Keratinocyte (primary cell): ENCODE results near the gene SLC6A8. TPM values are rescaled to one million over a fixed set of nuclear protein-coding genes. Genes with fewer than 3 reads are reported as not detected.

ENCODE experiments used
- DNase-seq: peaks from one replicate; pipeline ENCODE4 v3.0.0-alpha.2; 2011; ENCODE audit warnings: low read depth, missing footprints, low spot score
- FAIRE-seq: peaks from 2 replicates; lab custom pipeline; 2011; peaks lifted over from hg19 to GRCh38; lab: Jason Lieb, UNC
- H2AFZ ChIP-seq: 2 replicates; pipeline ENCODE4 v1.6.0; 2012; ENCODE audit warnings: low read length, control low read depth, inconsistent platforms; ENCODE audit not compliant: control insufficient read depth
- H3K27ac ChIP-seq: 2 replicates; pipeline ENCODE4 v1.5.1; 2011; ENCODE audit warnings: low read length; ENCODE audit not compliant: control insufficient read depth, insufficient read depth
- H3K27me3 ChIP-seq: 3 replicates; pipeline ENCODE4 v1.6.0; 2011; ENCODE audit warnings: low read length; ENCODE audit not compliant: control insufficient read depth, insufficient read depth; ENCODE audit errors: extremely low read depth
- H3K36me3 ChIP-seq, 2 experiments: 2 replicates in 1 of 2; 3 replicates in 1 of 2; pipeline ENCODE4 v1.5.1; 2011; ENCODE audit warnings: low read length in 2 of 2, mild to moderate bottlenecking in 1 of 2; ENCODE audit not compliant: control insufficient read depth in 2 of 2, insufficient read depth in 2 of 2; ENCODE audit errors: extremely low read depth in 1 of 2
- H3K4me1 ChIP-seq: 3 replicates; pipeline ENCODE4 v1.5.1; 2011; ENCODE audit warnings: low read length; ENCODE audit not compliant: control insufficient read depth, insufficient read depth; ENCODE audit errors: extremely low read depth
- H3K4me2 ChIP-seq: 3 replicates; pipeline ENCODE4 v1.6.0; 2011; ENCODE audit warnings: low read depth, low read length; ENCODE audit not compliant: control insufficient read depth, insufficient read depth; ENCODE audit errors: extremely low read depth
- H3K4me3 ChIP-seq, 3 experiments: fragments of 200-600 bp in 1 of 3; sonication (generic) in 1 of 3; 2 replicates in 2 of 3; 3 replicates in 1 of 3; pipeline ENCODE4 v1.5.1; 2011 to 2016; ENCODE audit warnings: low read length in 3 of 3, mild to moderate bottlenecking in 3 of 3, control low read depth in 2 of 3, inconsistent platforms in 1 of 3, low read depth in 1 of 3, mixed read lengths in 1 of 3, mixed run types in 1 of 3, moderate library complexity in 1 of 3; ENCODE audit not compliant: control insufficient read depth in 2 of 3, insufficient read depth in 2 of 3; ENCODE audit errors: extremely low read depth in 1 of 3
- H3K79me2 ChIP-seq: 2 replicates; pipeline ENCODE4 v1.6.0; 2012; ENCODE audit warnings: low read length; ENCODE audit not compliant: control insufficient read depth, insufficient read depth
- H3K9ac ChIP-seq: 3 replicates; pipeline ENCODE4 v1.6.0; 2011; ENCODE audit warnings: low read length; ENCODE audit not compliant: control insufficient read depth, insufficient read depth; ENCODE audit errors: extremely low read depth
- H3K9me1 ChIP-seq: 3 replicates; pipeline ENCODE4 v1.6.0; 2011; ENCODE audit warnings: low read length; ENCODE audit not compliant: control insufficient read depth, insufficient read depth; ENCODE audit errors: extremely low read depth
- H3K9me3 ChIP-seq: 2 replicates; pipeline ENCODE4 v1.5.1; 2012; ENCODE audit warnings: low read depth, low read length; ENCODE audit not compliant: control insufficient read depth
- H4K20me1 ChIP-seq: 3 replicates; pipeline ENCODE4 v1.6.0; 2011; ENCODE audit warnings: low read length; ENCODE audit not compliant: control insufficient read depth, insufficient read depth; ENCODE audit errors: extremely low read depth
- EZH2 ChIP-seq: IDR thresholded peaks from one replicate; pipeline ENCODE4 v1.6.1; 2012; ENCODE audit warnings: inconsistent platforms, mild to moderate bottlenecking, low read length, moderate library complexity
- dilution Hi-C: fragments of 300-500 bp; cut with MboI; formaldehyde crosslinking; loops from one replicate; pipeline ENCODE4 v1.7.0; 2020; ENCODE audit warnings: low sequenced_read_pairs; ENCODE audit not compliant: extremely low pct_ligation_motif_present
- polyA plus RNA-seq, 5 experiments: library from polyadenylated mRNA; depleted of rRNA in 3 of 5; stranded (reverse) in 3 of 5; stranded (forward) in 1 of 5; unstranded in 1 of 5; fragments of >200 nt; gene quantifications; 1 replicate in 1 of 5; 2 replicates in 3 of 5; 3 replicates in 1 of 5; pipeline versions ENCODE4 v1.2.1 to v1.2.3, GENCODE V29; 2011 to 2012; ENCODE audit warnings: missing spikeins in 2 of 5, low read depth in 1 of 5, low replicate concordance in 1 of 5
- TF ChIP-seq, protein P1 (sequence below), 3 experiments: IDR thresholded peaks in 1 of 3; conservative IDR thresholded peaks in 1 of 3; optimal IDR thresholded peaks in 1 of 3; 2 replicates in 2 of 3; 3 replicates in 1 of 3; pipeline versions ENCODE3 to v1.5.1; 2011; ENCODE audit warnings: low read length in 3 of 3, mild to moderate bottlenecking in 3 of 3, moderate library complexity in 2 of 3, control low read depth in 1 of 3, inconsistent platforms in 1 of 3; ENCODE audit not compliant: insufficient read depth in 2 of 3; ENCODE audit errors: extremely low read depth in 1 of 3

The SLC6A8 gene
- polyA plus RNA-seq, 1 donor (not counting 4 experiments of a cell fraction or from before 2014, with no cell fraction given) = 33.6 TPM

DNA sequence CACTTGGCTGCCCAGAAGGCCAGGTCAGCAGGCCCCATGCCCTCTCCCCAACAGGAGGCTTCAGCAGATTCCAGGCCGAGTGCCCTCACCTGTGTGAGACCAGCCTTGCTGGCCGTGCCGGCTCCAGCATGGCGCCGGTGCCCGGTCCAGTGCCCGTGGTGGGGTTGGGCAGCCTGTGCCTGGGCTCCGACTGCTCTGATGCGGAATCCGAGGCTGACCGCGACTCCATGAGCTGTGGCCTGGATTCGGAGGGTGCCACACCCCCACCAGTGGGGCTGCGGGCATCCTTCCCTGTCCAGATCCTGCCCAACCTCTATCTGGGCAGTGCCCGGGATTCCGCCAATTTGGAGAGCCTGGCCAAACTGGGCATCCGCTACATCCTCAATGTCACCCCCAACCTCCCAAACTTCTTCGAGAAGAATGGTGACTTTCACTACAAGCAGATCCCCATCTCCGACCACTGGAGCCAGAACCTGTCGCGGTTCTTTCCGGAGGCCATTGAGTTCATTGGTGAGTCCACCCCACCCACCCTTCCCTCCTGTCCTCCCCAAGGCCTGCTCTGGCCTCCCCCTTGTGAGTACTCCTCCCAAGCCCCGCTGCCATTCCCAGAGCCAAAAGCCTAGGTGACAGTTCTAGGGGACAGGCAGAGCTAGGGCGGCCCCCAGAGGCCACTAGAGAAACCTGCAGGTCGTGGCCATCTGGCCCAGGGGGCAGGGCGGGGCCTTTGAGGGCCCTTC, 38.4 kb upstream of the SLC6A8 start:
- H3K27me3 ChIP-seq = peaks cover 33% of the 10 kb centered on the region
- TF ChIP-seq EZH2 = no peak
- TF ChIP-seq, protein P1, sequence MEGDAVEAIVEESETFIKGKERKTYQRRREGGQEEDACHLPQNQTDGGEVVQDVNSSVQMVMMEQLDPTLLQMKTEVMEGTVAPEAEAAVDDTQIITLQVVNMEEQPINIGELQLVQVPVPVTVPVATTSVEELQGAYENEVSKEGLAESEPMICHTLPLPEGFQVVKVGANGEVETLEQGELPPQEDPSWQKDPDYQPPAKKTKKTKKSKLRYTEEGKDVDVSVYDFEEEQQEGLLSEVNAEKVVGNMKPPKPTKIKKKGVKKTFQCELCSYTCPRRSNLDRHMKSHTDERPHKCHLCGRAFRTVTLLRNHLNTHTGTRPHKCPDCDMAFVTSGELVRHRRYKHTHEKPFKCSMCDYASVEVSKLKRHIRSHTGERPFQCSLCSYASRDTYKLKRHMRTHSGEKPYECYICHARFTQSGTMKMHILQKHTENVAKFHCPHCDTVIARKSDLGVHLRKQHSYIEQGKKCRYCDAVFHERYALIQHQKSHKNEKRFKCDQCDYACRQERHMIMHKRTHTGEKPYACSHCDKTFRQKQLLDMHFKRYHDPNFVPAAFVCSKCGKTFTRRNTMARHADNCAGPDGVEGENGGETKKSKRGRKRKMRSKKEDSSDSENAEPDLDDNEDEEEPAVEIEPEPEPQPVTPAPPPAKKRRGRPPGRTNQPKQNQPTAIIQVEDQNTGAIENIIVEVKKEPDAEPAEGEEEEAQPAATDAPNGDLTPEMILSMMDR (optimal IDR thresholded peaks at IDR 0.05 in 1 of 3, IDR thresholded peaks at IDR 0.05 in 1 of 3, conservative IDR thresholded peaks at IDR 0.05 in 1 of 3; ENCODE audit: extremely low read depth in 1 of 3, insufficient read depth in 2 of 3, low read length in 3 of 3) = peak in 2 of 3 experiments; percentile 22 to 24
- DNase-seq = no peak

DNA sequence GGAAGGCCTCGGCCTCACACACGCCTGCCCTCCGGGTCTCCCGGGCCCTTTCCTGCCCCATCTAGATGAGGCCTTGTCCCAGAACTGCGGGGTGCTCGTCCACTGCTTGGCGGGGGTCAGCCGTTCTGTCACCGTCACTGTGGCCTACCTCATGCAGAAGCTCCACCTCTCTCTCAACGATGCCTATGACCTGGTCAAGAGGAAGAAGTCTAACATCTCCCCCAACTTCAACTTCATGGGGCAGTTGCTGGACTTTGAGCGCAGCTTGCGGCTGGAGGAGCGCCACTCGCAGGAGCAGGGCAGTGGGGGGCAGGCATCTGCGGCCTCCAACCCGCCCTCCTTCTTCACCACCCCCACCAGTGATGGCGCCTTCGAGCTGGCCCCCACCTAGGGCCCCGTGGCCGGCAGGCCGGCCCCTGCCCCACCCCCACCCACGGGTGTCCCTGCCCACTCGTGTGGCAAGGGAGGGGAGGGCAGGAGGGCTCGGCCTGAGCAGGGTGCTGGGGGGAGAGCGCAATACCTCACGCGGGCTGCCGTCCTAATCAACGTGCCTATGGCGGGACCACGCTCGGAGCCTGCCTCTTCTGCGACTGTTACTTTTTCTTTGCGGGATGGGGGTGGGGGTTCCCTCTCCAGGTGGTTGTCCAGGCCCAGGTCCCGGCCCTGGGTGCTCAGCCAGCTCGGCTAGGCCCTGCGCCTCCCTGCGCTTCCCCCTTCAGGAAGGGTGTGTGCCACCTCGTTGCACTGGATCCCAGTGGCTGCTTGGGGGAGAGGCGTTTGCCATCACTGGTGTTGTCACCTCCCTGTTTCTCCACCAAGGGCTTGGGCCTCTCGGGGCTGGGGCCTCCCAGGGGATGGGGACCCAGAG, 37.6 kb upstream of the SLC6A8 start:
- peaks cover 1% of the 10 kb centered on the region for H3K9me3 ChIP-seq
- peaks cover 25% of the 10 kb centered on the region for H3K27me3 ChIP-seq
- peaks cover 7% of the 10 kb centered on the region for H3K4me1 ChIP-seq
- H3K27ac ChIP-seq = no peak overlapping the region
- H4K20me1 ChIP-seq = no peaks in the 10 kb centered on the region
- TF ChIP-seq, protein P1 (optimal IDR thresholded peaks at IDR 0.05 in 1 of 3, IDR thresholded peaks at IDR 0.05 in 1 of 3, conservative IDR thresholded peaks at IDR 0.05 in 1 of 3; ENCODE audit: extremely low read depth in 1 of 3, insufficient read depth in 2 of 3, low read length in 3 of 3) = no peak
- TF ChIP-seq EZH2 = no peak
- H3K4me3 ChIP-seq = no peak overlapping the region
- FAIRE-seq (no peak), DNase-seq (no peak)
- H3K9ac ChIP-seq = no peak overlapping the region
- H2AFZ ChIP-seq = no peak overlapping the region
- dilution Hi-C loops = no loop called here
- H3K9me1 ChIP-seq = no peaks in the 10 kb centered on the region
- no peaks in the 10 kb centered on the region for H3K36me3 ChIP-seq
- no peak overlapping the region for H3K4me2 ChIP-seq
- no peaks in the 10 kb centered on the region for H3K79me2 ChIP-seq

More for the DNA sequence above, 38.4 kb upstream of the SLC6A8 start:
- Histone ChIP-seq H3K4me3 (no peak overlapping the region), H4K20me1 (no peaks in the 10 kb centered on the region), H3K27ac (no peak overlapping the region), H3K4me2 (no peak overlapping the region), H2AFZ (no peak overlapping the region), H3K9me1 (no peaks in the 10 kb centered on the region), H3K9me3 (peaks cover 1% of the 10 kb centered on the region), H3K79me2 (no peaks in the 10 kb centered on the region), H3K4me1 (peaks cover 7% of the 10 kb centered on the region), H3K36me3 (no peaks in the 10 kb centered on the region), H3K9ac (no peak overlapping the region)
- no peak for FAIRE-seq
- dilution Hi-C loops = no loop called here
